ENCODE results near the gene DACH1. TPM values are rescaled to one million over a fixed set of nuclear protein-coding genes. Genes with fewer than 3 reads are reported as not detected.
A peak's percentile ranks its signal among the peaks of the same experiment; 100 is the strongest.

Gene DACH1
- total and polyA plus RNA-seq, 2 donors (not counting 1 experiment from before 2014, with no cell fraction given), result 0.02 to 0.33 TPM

GRCh38 chr13:71417205-71417604 lies 449.8 kb downstream of the DACH1 start:
- Histone ChIP-seq H3K36me3 (ENCODE audit: control insufficient read depth, insufficient read depth, low read length) (no peaks in the 10 kb centered on the region), H3K4me3 (replicated peaks in 1 of 4; ENCODE audit: control extremely low read depth in 1 of 4, insufficient read depth in 1 of 4, low read depth in 3 of 4, low read length in 4 of 4) (no peak overlapping the region), H3K9ac (ENCODE audit: insufficient read depth, low read length) (no peak overlapping the region), H4K20me1 (ENCODE audit: control insufficient read depth, extremely low read depth, insufficient read depth, low read length) (no peaks in the 10 kb centered on the region), H3K27me3 (ENCODE audit: control insufficient read depth, insufficient read depth, low read length) (no peaks in the 10 kb centered on the region), H3K79me2 (ENCODE audit: control insufficient read depth, insufficient read depth, low read length) (no peaks in the 10 kb centered on the region), H3K27ac (ENCODE audit: insufficient read depth, low read length) (no peak overlapping the region), H3K4me2 (ENCODE audit: extremely low read depth, insufficient read depth, low read length) (no peak overlapping the region), H3K9me3 (ENCODE audit: control insufficient read depth, insufficient read depth, low read depth, low read length) (no peaks in the 10 kb centered on the region), H3K4me1 (ENCODE audit: control insufficient read depth, extremely low read depth, insufficient read depth, low read length) (no peaks in the 10 kb centered on the region), H2AFZ (ENCODE audit: low read length) (no peak overlapping the region)
- no peak for TF ChIP-seq EZH2 (IDR thresholded peaks at IDR 0.05; ENCODE audit: low read length, missing control alignments)
- TF ChIP-seq, protein P1, sequence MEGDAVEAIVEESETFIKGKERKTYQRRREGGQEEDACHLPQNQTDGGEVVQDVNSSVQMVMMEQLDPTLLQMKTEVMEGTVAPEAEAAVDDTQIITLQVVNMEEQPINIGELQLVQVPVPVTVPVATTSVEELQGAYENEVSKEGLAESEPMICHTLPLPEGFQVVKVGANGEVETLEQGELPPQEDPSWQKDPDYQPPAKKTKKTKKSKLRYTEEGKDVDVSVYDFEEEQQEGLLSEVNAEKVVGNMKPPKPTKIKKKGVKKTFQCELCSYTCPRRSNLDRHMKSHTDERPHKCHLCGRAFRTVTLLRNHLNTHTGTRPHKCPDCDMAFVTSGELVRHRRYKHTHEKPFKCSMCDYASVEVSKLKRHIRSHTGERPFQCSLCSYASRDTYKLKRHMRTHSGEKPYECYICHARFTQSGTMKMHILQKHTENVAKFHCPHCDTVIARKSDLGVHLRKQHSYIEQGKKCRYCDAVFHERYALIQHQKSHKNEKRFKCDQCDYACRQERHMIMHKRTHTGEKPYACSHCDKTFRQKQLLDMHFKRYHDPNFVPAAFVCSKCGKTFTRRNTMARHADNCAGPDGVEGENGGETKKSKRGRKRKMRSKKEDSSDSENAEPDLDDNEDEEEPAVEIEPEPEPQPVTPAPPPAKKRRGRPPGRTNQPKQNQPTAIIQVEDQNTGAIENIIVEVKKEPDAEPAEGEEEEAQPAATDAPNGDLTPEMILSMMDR (conservative IDR thresholded peaks at IDR 0.05 in 1 of 2, IDR thresholded peaks at IDR 0.05 in 1 of 2; ENCODE audit: low read depth in 1 of 2, low read length in 2 of 2), result no peak
- peak; percentile 10 to 60 for DNase-seq (ENCODE audit: low read depth in 2 of 2)

DNA sequence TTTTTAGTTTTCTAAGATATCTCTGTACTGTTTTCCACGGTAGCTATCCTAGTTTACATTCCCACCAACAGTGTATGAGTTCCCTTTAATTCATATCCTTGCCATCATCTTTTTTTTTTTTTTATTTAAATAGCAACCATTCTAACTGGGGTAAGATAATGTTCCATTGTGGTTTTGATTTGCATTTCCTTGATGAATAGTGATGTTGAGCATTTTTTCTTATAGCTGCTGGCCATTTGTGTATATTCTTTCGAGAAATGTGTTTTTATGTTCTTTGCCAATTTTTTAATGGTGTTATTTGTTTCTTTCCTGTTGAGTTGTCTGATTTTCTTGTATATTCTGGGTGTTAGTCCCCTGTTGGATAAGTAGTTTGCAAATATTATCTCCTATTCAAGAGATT lies 454.8 kb downstream of the DACH1 start:
- Histone ChIP-seq H3K4me2 (ENCODE audit: extremely low read depth, insufficient read depth, low read length) (no peak overlapping the region), H4K20me1 (ENCODE audit: control insufficient read depth, extremely low read depth, insufficient read depth, low read length) (no peaks in the 10 kb centered on the region), H2AFZ (ENCODE audit: low read length) (no peak overlapping the region), H3K4me3 (replicated peaks in 1 of 4; ENCODE audit: control extremely low read depth in 1 of 4, insufficient read depth in 1 of 4, low read depth in 3 of 4, low read length in 4 of 4) (no peak overlapping the region), H3K9me3 (ENCODE audit: control insufficient read depth, insufficient read depth, low read depth, low read length) (no peaks in the 10 kb centered on the region), H3K9ac (ENCODE audit: insufficient read depth, low read length) (no peak overlapping the region), H3K4me1 (ENCODE audit: control insufficient read depth, extremely low read depth, insufficient read depth, low read length) (no peaks in the 10 kb centered on the region), H3K79me2 (ENCODE audit: control insufficient read depth, insufficient read depth, low read length) (no peaks in the 10 kb centered on the region), H3K36me3 (ENCODE audit: control insufficient read depth, insufficient read depth, low read length) (no peaks in the 10 kb centered on the region), H3K27me3 (ENCODE audit: control insufficient read depth, insufficient read depth, low read length) (no peaks in the 10 kb centered on the region), H3K27ac (ENCODE audit: insufficient read depth, low read length) (no peak overlapping the region)
- peak in 1 of 2 donors; percentile 54 for DNase-seq (ENCODE audit: low read depth in 2 of 2)
- no peak for TF ChIP-seq EZH2 (IDR thresholded peaks at IDR 0.05; ENCODE audit: low read length, missing control alignments)
- TF ChIP-seq, protein P1 (conservative IDR thresholded peaks at IDR 0.05 in 1 of 2, IDR thresholded peaks at IDR 0.05 in 1 of 2; ENCODE audit: low read depth in 1 of 2, low read length in 2 of 2), result no peak

DNA sequence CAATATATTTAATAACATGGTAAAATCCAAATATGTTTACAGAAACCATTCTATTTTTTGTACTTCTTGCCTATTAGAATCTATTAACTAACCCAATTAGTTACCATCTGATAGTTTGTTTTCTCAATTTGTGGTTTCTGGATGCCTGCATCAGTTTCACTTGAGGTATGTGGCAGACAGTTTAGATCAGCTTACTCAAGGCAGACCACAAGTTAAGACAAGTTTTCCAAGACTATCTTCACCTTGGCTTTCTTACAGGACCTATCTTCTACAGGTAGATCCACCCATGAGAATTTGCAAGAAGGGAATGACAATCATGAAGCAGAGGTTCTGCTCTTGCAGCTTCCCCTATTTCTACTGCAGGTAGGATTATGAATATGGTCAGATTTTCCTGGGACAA lies 458.6 kb downstream of the DACH1 start:
- TF ChIP-seq EZH2 (IDR thresholded peaks at IDR 0.05; ENCODE audit: low read length, missing control alignments), result no peak
- TF ChIP-seq, protein P1 (conservative IDR thresholded peaks at IDR 0.05 in 1 of 2, IDR thresholded peaks at IDR 0.05 in 1 of 2; ENCODE audit: low read depth in 1 of 2, low read length in 2 of 2), result no peak
- Histone ChIP-seq H3K9ac (ENCODE audit: insufficient read depth, low read length) (no peak overlapping the region), H4K20me1 (ENCODE audit: control insufficient read depth, extremely low read depth, insufficient read depth, low read length) (no peaks in the 10 kb centered on the region), H3K36me3 (ENCODE audit: control insufficient read depth, insufficient read depth, low read length) (no peaks in the 10 kb centered on the region), H3K4me3 (replicated peaks in 1 of 4; ENCODE audit: control extremely low read depth in 1 of 4, insufficient read depth in 1 of 4, low read depth in 3 of 4, low read length in 4 of 4) (no peak overlapping the region), H3K79me2 (ENCODE audit: control insufficient read depth, insufficient read depth, low read length) (no peaks in the 10 kb centered on the region), H3K4me2 (ENCODE audit: extremely low read depth, insufficient read depth, low read length) (no peak overlapping the region), H2AFZ (ENCODE audit: low read length) (no peak overlapping the region), H3K27ac (ENCODE audit: insufficient read depth, low read length) (no peak overlapping the region), H3K4me1 (ENCODE audit: control insufficient read depth, extremely low read depth, insufficient read depth, low read length) (no peaks in the 10 kb centered on the region), H3K9me3 (ENCODE audit: control insufficient read depth, insufficient read depth, low read depth, low read length) (no peaks in the 10 kb centered on the region), H3K27me3 (ENCODE audit: control insufficient read depth, insufficient read depth, low read length) (no peaks in the 10 kb centered on the region)
- no peak for DNase-seq (ENCODE audit: low read depth in 2 of 2)

All from fibroblast of lung (primary cell).